Frontal cortex (tissue), 4 donors: ENCODE data around the gene NRARP. TPM values are rescaled to one million over a fixed set of nuclear protein-coding genes. Genes with fewer than 3 reads are reported as not detected.
A peak's percentile ranks its signal among the peaks of the same experiment; 100 is the strongest.

Experiments
- DNase-seq, 2 donors: peaks; one replicate each; pipeline ENCODE4 v3.0.0; 2012; ENCODE audit warnings: low spot score in 2 of 2
- FAIRE-seq: peaks from 2 replicates; lab custom pipeline; 2012; peaks lifted over from hg19 to GRCh38; lab: Jason Lieb, UNC
- total RNA-seq: library from RNA; depleted of rRNA; stranded (reverse); fragments of >200 nt; gene quantifications from one replicate; pipeline ENCODE4 v1.2.3, GENCODE V29; 2014
- donor health status: control.
- donor health status: control.
- donor health status: control.

Gene NRARP
- total RNA-seq, 1 donor from 2014 or later, result 3.7 TPM

DNA sequence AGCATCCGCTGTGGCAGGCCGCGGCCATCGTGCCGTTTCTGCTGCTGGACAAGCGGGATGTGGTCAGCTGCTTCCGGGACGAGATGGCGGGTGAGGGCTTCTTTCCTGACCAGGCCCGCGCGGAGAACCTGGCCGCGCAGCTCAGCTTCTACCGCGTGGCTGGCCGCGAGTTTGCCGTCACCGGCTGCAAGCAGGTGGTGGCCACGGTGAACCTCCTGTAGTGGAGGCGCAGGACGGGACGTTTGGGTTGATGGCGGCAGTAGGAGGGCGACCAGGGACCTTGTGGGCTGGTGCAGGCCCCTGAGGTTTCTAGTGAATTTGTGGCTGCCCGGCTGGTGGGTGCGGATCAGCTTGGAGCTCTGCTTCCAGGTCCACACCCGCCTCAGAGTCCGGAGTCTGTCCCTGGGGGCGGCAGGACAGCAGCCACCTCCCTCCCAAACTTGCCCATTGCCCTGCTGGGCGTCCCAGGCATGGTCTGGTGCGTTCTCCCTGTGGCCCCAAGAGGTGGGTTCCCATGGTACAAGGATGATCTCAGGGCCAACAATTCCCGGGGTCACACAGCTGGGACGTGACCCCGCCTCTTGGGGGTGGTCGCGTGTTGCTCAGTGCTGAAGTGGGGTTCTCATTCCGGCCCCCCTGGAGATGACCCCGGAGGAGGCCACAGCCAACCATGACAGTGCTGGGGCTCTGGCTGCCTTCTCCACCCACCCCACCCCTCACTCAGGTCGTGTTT, 22.2 kb downstream of the NRARP start:
- DNase-seq, result no peak
- FAIRE-seq, result no peak

DNA sequence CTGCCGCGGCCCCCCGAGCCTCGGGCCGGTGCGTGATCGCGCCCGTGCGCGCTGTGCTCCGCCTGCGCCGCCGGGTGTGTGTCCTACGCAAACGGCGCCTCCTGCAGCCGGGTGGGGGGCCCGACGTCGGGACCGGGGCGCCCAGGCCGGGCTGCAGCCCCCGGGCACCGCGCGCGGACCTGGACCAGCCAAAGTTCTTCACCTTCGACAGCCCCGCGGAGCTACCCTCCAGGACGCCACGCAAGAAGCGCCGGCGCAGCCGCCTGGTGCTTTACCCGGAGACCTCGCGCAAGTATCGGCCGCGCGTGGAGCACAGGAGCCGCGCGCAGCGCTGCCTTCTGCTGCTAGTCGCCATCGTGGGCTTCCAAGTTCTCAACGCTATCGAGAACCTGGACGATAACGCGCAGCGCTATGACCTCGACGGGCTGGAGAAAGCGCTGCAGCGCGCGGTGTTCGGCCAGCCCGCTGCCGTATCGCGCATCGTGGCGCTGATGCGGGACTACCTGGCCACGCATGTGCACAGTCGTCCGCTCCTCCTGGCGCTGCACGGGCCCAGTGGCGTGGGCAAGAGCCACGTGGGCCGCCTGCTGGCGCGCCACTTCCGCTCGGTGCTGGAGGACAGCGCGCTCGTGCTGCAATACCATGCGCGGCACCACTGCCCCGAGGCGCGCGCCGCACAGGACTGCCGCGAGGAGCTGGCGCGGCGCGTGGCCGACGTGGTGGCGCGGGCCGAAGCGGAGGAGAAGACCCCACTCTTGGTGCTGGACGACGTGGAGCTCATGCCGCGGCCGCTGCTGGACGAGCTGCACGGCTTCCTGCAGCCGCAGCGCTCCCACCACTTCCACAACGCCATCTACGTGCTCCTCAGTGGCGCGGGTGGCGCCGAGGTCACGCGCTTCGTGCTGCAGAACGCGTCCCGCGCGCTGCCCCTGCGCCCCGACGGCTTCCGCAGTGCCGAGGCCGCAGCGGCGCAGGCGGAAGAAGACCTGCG, 23.1 kb downstream of the NRARP start:
- DNase-seq (no peak), FAIRE-seq (no peak)

DNA sequence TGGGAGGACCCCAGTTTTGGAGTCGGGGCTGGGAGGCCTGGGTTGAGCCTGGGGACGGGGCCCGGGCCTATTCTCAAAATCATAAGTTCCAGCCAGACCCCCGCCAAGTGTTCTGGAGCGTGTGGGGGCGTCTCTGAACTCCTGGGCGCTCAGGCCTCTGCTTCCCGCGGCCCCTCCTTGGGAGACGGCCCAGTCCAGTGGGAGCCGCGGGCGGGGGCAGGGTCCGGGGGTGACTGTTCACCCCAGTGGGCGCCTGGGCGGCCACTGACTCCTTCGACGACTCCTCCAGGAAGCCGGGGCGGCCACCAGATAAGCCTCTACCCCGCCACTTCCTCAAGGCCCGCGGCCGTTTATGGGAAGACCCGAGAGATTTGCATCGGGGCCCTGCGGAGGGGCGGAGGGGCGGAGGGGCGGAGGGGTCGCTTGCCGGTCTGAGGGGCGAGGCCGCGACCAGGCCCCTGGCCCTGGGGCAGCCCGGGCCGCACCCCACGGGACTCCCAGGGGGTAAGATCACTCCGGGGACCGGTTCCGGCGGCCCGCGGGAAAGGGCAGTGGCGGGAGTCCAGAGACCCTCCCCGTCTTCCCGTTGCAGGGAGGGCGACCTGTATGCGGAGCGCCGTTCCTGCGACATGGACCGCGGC, 23.9 kb downstream of the NRARP start:
- FAIRE-seq (no peak), DNase-seq (no peak)

DNA sequence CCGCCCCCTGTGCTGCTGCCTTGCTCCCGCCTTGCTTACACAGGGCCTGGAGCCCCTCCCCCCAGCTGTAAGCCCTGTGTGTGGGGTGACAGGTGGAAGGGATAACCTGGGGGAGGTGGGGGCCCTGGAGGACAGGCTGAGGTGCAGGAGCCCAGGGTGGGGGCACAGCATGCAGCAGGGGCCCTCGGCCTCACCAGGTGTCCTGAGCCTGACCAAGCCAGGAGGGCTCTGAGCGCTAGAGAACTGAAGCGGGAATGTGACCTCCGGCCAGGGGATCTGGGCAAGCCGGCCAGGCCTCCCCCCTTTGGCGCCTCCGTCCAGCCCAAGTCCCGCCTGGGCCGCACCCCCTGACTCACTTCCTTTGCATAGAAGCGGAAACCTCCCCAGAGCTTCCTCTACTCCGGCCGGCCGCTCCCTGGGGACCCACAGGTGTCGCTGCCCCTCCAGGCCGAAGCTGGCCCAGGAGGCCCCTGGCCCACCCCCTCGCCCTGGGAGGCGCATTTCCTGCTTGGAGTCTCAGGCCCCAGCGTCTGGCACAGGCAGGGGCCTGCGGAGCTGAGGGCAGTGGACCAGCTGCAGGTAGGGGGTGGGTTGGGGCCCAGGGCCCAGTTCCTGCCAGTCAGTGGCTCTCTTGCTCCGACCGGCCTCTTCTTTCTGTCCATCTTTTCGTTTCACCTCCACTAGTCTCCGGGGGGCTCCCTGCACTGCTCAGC, 24.6 kb downstream of the NRARP start, which contains the start of gene TOR4A:
TSS of gene TOR4A (plus strand) at position 398 of the 713 bp plus-strand sequence. CDS start 964 bp downstream, outside the sequence.
- FAIRE-seq (no peak), DNase-seq (peak; percentile 75 to 83)

DNA sequence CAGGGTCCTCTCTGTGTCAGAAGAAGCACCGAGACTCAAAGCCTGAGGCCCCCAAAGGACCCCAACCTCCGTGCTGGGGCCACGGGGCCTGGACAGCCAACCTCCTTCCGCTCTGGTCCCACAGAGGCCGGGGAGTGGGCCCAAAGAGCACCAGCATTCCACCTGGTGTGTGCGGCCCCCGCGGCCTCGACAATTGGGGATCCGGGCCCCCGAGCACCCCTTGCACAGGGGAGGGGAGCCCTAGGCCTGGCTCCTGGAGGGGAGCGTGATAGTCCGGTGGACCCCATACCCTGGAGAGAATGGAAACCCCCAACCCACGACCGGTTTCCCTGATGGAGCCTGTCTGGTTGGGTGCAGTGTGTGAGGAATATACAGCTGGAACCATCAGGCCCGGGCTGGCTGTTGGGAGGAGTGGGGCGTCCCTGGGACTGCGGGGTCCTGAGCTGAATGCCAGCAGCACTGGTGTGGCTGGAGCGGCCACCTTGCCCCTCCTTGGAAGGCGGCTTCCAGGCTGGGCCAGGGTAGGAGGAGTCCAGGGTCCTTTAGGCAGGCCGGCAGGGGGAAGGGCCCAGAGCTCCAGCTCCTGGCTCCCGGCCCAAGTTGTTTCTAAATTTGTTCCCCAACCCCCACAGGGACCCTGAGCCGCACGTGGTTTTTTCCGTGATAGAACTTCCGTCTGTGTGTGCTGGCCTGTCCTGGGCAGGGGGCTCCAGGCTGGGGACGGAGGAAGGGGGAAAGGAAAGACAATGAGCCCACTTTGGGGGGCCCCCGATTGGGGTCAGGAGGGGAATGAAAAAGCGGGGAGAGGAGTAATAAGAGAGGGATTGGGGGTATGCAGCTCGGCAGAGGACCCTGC, 25.4 kb downstream of the NRARP start:
- DNase-seq (peak in 1 of 2 donors; percentile 66), FAIRE-seq (no peak)

DNA sequence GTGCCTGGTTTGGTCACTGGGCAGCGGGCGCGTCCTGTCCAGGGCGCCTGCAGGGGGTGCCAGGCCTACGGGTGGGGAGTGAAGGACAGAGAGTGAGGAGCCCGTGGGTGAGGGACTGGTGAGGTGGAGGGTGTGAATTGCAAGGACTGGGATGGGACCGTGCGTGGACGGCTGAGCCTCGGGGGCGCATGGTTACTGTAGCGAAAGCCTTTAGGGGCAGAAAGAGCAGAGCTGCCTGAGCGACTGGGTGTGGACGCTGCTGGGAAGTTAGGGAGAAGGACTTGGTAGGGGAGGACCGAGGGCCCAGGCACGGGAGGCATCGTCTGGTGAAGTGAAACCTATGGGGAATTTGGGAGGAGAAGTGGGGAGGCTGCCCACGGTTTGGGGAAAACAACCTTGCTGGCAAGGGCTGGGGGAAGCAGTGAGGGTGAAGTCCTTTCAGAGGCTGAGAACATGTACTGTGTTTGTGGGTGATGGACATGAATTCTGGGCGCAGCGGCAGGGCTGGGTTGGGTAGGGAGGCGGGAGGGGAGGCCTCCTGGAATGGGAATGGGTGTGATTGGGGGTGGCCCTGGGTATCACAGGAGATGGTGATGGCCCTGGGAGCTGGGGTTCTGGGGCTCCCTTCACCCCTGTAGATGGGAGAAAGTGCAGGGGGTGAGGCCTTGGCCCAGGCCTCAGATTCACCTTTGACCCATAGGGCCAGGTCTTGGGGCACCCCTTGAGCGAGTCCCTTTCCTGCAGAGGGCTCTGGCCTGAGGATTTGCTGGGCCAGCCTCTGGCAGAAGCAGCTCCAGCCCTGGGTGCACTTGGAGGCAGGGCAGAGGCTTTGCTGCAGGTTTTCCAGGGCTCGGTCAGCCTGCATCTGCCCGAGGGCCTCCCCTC, 26.2 kb downstream of the NRARP start:
- DNase-seq (no peak), FAIRE-seq (no peak)

DNA sequence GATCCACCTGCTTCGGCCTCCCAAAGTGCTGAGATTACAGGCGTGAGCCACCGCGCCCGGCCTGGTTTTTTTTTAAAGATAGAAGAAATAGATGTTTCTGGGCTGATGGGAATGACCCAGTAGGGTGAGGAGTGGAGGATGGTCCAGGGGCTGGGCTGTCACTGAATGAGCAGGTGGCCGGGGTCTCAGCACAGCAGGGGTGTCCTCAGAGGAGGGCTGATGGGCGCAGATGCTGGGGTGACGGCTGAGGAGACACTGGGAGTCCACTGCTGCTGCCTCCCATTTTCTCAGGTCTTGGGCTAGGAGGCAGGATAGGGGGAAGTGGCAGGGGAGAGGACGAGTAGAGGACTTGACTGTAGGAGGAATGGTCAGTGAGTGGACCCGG, 26.9 kb downstream of the NRARP start:
- FAIRE-seq (no peak), DNase-seq (no peak)

DNA sequence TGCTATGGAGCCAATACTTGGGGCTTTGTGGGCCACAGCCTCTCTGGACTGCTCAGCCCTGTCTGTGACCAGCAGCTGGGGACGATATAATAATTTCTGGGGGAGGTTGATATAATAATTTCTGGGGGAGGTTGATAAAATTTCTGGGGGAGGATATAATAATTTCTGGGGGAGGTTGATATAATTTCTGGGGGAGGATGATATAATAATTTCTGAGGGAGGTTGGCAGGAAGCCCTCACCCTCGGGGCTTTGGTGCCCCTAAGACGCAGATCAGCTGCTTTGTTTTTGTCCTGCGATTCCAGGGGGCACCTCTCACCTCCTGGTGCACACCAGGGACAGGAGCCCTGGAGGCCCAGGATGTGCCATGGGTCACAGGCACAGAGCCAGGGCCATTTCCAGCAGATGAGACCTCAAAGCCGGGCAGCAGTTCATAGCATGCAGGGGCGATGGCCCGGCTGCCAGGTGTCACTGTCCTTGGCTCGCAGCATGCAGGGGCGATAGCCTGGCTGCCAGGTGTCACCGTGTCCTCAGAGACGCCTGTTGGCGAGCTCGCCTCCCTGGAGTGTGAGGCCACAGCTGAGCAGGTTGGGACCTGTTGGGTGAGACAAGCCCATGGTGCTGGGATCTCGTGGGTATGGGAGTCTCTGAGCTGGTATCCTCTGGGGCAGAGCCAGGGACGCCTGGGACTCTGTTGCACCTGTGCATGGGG, 28.3 kb downstream of the NRARP start:
- FAIRE-seq (no peak), DNase-seq (no peak)

DNA sequence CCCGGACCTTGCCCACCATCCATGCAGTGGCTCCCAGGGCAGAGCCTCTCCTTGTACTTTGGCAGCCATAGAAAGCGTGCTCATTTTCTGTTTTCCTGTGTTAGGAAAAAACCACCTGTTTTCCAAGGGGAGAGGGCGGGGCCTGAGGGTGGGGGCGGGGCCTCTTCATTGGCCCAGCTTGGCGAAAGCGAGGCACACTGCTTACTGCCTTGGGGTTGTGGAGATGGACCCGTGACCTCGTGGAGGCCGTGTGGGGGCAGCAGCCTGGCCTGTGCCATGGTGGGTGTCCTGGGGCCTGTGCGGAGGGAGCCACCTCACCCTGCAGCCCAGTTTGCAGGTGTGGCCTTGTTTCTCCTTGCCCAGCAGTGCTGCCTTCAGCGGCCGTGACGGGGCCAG, 29.0 kb downstream of the NRARP start:
- FAIRE-seq (no peak), DNase-seq (no peak)

DNA sequence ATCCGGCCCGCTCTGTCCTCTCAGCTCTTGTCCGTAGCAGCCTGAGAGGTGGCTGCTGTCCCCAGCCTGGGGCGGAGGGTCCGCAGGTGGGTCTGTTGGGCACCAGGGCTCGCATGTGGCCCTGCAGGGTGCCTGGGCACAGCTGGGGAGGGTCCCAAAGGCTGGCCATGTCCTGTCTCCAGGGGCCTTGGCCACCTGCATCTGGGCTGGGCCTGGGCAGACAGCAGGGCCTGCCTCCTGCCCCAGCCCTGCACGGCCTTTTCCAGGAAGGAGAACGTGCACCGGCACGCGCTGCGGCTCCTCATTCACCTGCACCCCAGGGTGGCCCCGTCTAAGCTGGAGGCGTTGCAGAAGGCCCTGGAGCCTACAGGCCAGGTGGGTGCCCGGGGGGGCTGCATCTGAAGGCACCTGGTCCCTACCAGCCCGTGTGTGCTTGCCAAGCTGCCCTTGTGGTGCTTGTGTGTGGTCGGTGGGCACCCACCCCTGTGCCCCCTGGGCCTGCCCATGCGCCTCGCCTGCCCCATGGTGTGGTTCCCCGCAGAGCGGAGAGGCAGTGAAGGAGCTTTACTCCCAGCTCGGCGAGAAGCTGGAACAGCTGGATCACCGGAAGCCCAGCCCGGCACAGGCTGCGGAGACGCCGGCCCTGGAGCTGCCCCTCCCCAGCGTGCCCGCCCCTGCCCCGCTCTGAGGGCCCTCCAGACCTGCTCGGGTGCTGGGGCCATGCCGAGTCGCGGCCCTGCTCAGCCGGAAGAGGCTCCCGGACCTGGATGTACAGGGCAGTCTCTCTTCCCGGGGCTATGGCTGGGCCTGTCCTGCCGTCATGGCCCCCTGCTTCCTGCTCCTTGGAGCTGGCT, 29.6 kb downstream of the NRARP start:
- FAIRE-seq (no peak), DNase-seq (no peak)

DNA sequence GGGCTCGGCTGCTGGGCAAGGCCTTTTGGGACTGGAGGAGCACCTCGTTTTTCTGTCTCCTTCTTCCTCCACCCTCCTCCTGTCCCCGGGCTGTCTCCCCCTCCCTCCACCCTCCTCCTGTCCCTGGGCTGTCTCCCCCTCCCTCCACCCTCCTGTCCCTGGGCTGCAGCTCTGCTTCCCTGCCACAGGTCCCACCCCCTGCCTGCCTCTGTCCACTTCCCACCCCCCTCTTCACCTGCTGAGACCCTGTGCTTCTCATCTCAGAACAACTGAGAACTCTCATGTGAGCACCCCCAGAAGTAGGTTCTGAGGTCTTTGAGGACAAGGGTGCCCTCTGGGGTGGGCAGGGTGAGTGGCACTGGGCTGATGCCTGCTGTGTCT, 30.4 kb downstream of the NRARP start:
- FAIRE-seq, result no peak
- no peak for DNase-seq

DNA sequence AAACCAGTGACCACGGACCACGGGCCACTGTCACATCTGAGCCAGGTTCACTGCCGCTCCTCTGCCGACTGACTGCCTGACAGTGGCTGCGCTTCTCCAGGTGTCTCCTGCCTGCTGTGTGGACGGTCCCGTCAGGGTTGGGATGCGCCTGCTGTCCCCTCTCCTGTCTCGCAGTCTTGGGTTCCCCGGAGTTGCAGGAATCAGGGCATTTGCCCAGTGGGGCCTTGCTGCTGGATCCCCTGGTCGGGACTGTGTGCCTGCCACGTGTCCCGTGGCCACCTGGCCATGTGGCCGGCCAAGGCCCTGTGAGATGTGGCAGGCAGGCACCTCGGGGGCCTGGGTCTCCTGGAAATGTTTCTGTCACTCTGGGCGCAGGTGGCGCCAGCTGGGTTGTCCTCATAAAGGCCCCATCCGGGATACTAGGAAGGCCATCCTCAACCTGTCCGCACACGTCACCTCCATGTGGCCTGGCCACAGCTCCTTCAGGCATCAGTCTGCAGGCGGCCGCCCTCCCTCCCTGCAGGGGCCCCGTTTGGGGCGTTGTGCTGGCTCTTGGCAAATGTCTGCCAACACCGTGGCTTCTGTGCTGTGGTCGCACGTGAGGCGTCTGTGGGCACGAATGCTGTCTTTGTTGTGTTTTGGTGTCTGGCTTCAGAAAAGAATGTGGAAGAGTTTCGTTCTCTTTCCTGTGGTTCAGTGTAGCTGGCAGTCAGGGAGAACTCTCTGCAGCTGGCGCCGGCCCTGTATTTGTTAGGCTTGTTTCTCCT, 31.0 kb downstream of the NRARP start:
- FAIRE-seq (no peak), DNase-seq (no peak)

DNA sequence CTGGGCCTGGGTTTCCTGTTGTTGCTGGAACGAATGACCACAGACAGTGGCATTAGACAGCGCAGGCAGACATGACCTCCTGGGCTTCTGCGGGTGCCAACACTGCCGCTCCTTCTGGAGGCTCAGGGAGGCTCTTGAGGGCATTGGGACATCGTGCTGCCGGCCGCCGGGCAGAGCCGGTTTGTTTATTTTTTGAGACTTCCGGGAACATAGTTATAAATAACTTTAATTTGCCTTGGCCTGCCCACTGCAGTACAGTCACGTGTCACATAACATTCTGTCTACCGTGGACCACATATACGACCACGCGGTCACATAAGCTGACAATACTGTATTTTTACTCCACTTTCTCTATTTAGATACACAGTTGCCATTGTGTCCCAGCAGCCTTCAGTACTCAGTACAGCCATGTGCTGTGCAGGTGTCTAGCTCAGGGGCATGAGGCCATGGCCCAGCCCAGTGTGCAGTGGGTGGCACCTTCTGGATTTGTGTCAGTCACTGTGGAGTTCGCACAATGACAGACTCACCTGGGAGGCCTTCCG, 32.8 kb downstream of the NRARP start:
- no peak for DNase-seq
- no peak for FAIRE-seq

DNA sequence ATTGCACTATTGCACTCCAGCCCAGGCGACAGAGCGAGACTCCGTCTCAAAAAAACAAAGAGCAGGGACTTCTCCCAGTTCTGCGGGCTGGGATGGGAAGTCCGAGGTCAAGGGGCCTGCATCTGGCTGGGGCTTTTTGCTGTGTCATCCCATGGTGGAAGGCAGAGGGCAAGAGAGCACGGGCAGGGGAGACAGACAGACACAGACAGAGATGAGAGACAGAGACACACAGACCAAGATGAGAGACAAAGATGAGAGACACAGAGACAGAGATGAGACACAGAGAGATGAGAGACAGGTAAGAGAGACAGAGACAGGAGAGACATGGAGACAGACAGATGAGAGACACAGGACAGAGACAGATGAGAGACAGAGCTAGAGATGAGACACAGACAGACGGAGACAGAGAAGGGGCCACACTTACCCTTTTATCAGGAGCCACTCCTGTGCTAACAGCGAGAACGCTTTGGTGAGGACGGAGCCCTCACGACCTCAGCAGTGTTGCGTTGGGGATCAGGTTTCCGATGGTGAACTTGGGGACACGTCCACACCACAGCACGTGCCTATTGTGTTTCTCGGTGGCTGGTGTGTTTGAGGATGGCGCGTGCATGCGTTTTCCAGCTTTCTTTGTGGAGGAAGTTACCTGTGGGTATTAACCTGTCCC, 33.4 kb downstream of the NRARP start:
- no peak for FAIRE-seq
- no peak for DNase-seq

DNA sequence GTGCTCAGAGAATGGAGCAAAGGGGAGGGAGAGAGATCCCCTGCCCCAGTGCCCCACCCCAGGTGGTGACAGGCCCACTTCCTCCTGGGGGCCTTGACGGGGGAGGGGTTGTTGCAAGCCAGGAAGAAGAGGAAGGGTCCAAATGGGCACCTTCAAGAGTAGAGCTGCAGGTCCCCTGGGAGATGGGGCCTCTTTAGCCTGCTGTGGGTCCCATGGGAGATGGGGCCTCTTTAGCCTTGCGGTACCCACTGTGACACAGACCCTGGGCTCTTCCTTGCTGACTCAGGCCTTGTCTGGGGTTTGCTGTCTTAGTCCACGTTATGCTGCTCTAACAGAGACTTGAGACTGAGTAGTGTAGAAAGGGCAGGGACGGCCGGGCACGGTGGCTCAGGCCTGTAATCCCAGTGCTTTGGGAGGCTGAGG, 34.1 kb downstream of the NRARP start:
- DNase-seq (no peak), FAIRE-seq (no peak)
